Endothelial cell of umbilical vein (primary cell): Measurements from ENCODE around the gene SRSF1. TPM values are rescaled to one million over a fixed set of nuclear protein-coding genes. Genes with fewer than 3 reads are reported as not detected.

ENCODE experiments used
- BruUV-seq: library from RNA; stranded (reverse); fragments of 400-500 nt; replicated peaks from 2 replicates; lab custom pipeline; 2021; lab: Mats Ljungman, UMichigan
- CTCF ChIA-PET: fragments of 300-600, 350-600 bp; sonication (Branson Sonifier 250); formaldehyde crosslinking; loops from one replicate; lab custom pipeline; 2021; ENCODE audit warnings: antibody characterized with exemption, inconsistent platforms; lab: Charles Lee
- POLR2A ChIA-PET: fragments of 300-600, 350-600 bp; sonication (Branson Sonifier 250); formaldehyde crosslinking; loops from one replicate; lab custom pipeline; 2021; ENCODE audit warnings: antibody characterized with exemption, inconsistent platforms; lab: Charles Lee
- DNase-seq: peaks from one replicate; pipeline ENCODE4 v3.0.0-alpha.2; 2011; ENCODE audit warnings: low read depth, low spot score
- FAIRE-seq: peaks from 2 replicates; lab custom pipeline; 2011; peaks lifted over from hg19 to GRCh38; lab: Jason Lieb, UNC
- H2AFZ ChIP-seq: 2 replicates; pipeline ENCODE4 v1.6.0; 2012; ENCODE audit warnings: low read depth, low read length, control low read depth, inconsistent platforms
- H3K27ac ChIP-seq: 2 replicates; pipeline ENCODE4 v1.5.1; 2011; ENCODE audit warnings: low read depth, mild to moderate bottlenecking, control low read depth, low read length, moderate library complexity; ENCODE audit not compliant: insufficient read depth
- H3K27me3 ChIP-seq, 2 experiments: 2 replicates each; pipeline versions ENCODE4 v1.6.0 to v1.6.1; 2011; ENCODE audit warnings: low read length in 2 of 2, mixed read lengths in 1 of 2; ENCODE audit not compliant: control insufficient read depth in 2 of 2, insufficient read depth in 2 of 2
- H3K36me3 ChIP-seq, 2 experiments: 2 replicates in 1 of 2; 3 replicates in 1 of 2; pipeline ENCODE4 v1.5.1; 2011; ENCODE audit warnings: low read length in 2 of 2, mild to moderate bottlenecking in 1 of 2, moderate library complexity in 1 of 2; ENCODE audit not compliant: control insufficient read depth in 2 of 2, insufficient read depth in 2 of 2; ENCODE audit errors: extremely low read depth in 1 of 2
- H3K4me1 ChIP-seq: 3 replicates; pipeline ENCODE4 v1.5.1; 2011; ENCODE audit warnings: mild to moderate bottlenecking, low read length; ENCODE audit not compliant: control insufficient read depth, insufficient read depth; ENCODE audit errors: extremely low read depth
- H3K4me2 ChIP-seq: 2 replicates; pipeline ENCODE4 v1.6.1; 2011; ENCODE audit warnings: low read length, control low read depth, mixed read lengths; ENCODE audit not compliant: insufficient read depth
- H3K4me3 ChIP-seq, 3 experiments: fragments of 200-600 bp in 1 of 3; sonication (generic), shearing (Covaris generic) in 1 of 3; replicated peaks in 1 of 3; 2 replicates each; pipeline ENCODE4 v1.5.1; 2011 to 2016; ENCODE audit warnings: control low read depth in 3 of 3, low read length in 3 of 3, mild to moderate bottlenecking in 2 of 3, inconsistent platforms in 1 of 3, low read depth in 1 of 3, moderate library complexity in 1 of 3; ENCODE audit not compliant: insufficient read depth in 1 of 3
- H3K79me2 ChIP-seq: 2 replicates; pipeline ENCODE4 v1.6.0; 2012; ENCODE audit warnings: low read length, inconsistent platforms; ENCODE audit not compliant: control insufficient read depth, insufficient read depth
- H3K9ac ChIP-seq: replicated peaks from 2 replicates; pipeline ENCODE3; 2011; ENCODE audit warnings: low read length, control low read depth; ENCODE audit not compliant: insufficient read depth; ENCODE audit errors: extremely low read depth
- H3K9me1 ChIP-seq: replicated peaks from 3 replicates; pipeline ENCODE4 v1.6.0; 2011; ENCODE audit warnings: mild to moderate bottlenecking, low read length; ENCODE audit not compliant: control insufficient read depth, insufficient read depth; ENCODE audit errors: extremely low read depth
- H3K9me3 ChIP-seq: replicated peaks from 2 replicates; pipeline ENCODE4 v1.5.1; 2012; ENCODE audit warnings: low read length, inconsistent platforms; ENCODE audit not compliant: control insufficient read depth, insufficient read depth
- H4K20me1 ChIP-seq: replicated peaks from 2 replicates; pipeline ENCODE3; 2011; ENCODE audit warnings: mild to moderate bottlenecking, low read length; ENCODE audit not compliant: control insufficient read depth, insufficient read depth; ENCODE audit errors: extremely low read depth
- FOS ChIP-seq: IDR thresholded peaks from 2 replicates; pipeline ENCODE4 v1.6.1; 2011; ENCODE audit warnings: mild to moderate bottlenecking, low read length, moderate library complexity, borderline replicate concordance; ENCODE audit not compliant: insufficient read depth
- GATA2 ChIP-seq: IDR thresholded peaks from 2 replicates; pipeline ENCODE4 v1.7.0; 2011; ENCODE audit warnings: low read depth, mild to moderate bottlenecking, moderate library complexity, mixed read lengths, low read length; ENCODE audit not compliant: insufficient read length, insufficient read depth
- POLR2AphosphoS5 ChIP-seq: IDR thresholded peaks from 2 replicates; pipeline ENCODE4 v1.6.1; 2012; ENCODE audit warnings: low read depth, mild to moderate bottlenecking, control low read depth, low read length, moderate library complexity; ENCODE audit not compliant: insufficient read depth
- dilution Hi-C: fragments of 300-500 bp; cut with MboI; formaldehyde crosslinking; loops from one replicate; pipeline ENCODE4 v1.15.0; 2019; ENCODE audit warnings: low sequenced_read_pairs; ENCODE audit not compliant: extremely low pct_ligation_motif_present
- intact Hi-C: fragments of 100-400 bp; cut with micrococcal nuclease; formaldehyde crosslinking; loops from one replicate; pipeline ENCODE4 v1.10.0; 2022
- polyA plus RNA-seq, 4 experiments: library from polyadenylated mRNA; depleted of rRNA in 3 of 4; stranded (reverse) in 3 of 4; unstranded in 1 of 4; fragments of >200 nt; gene quantifications; 2 replicates each; pipeline versions ENCODE4 v1.2.1 to v1.2.3, GENCODE V29; 2011 to 2012; ENCODE audit warnings: missing spikeins in 1 of 4
- total RNA-seq: library from RNA; stranded (reverse); gene quantifications from 2 replicates; pipeline ENCODE4 v1.2.3, GENCODE V29; 2021
- TF ChIP-seq, protein P1 (sequence below), 2 donors: IDR thresholded peaks; 1 replicate in 1 of 2; 2 replicates in 1 of 2; pipeline ENCODE4 v1.5.1; 2011; ENCODE audit warnings: low read length in 2 of 2, mild to moderate bottlenecking in 2 of 2, moderate library complexity in 2 of 2, control low read depth in 1 of 2, inconsistent platforms in 1 of 2, low read depth in 1 of 2; ENCODE audit not compliant: insufficient read depth in 1 of 2; ENCODE audit errors: extremely low read depth in 1 of 2

Gene SRSF1
- total and polyA plus RNA-seq, 2 donors (not counting 3 experiments of a cell fraction or from before 2014, with no cell fraction given): 133 to 316 TPM

- Histone ChIP-seq H3K4me3 (no peak overlapping the region), H3K9ac (no peak overlapping the region), H3K36me3 (peaks cover 6 to 13% of the 10 kb centered on the region in 2 experiments), H3K79me2 (no peaks in the 10 kb centered on the region), H3K27ac (no peak overlapping the region), H3K9me1 (no peaks in the 10 kb centered on the region), H3K27me3 (no peaks in the 10 kb centered on the region), H3K4me1 (peaks cover 6% of the 10 kb centered on the region), H3K9me3 (no peaks in the 10 kb centered on the region), H4K20me1 (no peaks in the 10 kb centered on the region), H3K4me2 (no peak overlapping the region), H2AFZ (no peak overlapping the region)
- BruUV-seq: no TSS peak
- dilution Hi-C loops: no loop called here
- TF ChIP-seq POLR2AphosphoS5: peak; percentile 11
- no peak for TF ChIP-seq GATA2
- TF ChIP-seq, protein P1, sequence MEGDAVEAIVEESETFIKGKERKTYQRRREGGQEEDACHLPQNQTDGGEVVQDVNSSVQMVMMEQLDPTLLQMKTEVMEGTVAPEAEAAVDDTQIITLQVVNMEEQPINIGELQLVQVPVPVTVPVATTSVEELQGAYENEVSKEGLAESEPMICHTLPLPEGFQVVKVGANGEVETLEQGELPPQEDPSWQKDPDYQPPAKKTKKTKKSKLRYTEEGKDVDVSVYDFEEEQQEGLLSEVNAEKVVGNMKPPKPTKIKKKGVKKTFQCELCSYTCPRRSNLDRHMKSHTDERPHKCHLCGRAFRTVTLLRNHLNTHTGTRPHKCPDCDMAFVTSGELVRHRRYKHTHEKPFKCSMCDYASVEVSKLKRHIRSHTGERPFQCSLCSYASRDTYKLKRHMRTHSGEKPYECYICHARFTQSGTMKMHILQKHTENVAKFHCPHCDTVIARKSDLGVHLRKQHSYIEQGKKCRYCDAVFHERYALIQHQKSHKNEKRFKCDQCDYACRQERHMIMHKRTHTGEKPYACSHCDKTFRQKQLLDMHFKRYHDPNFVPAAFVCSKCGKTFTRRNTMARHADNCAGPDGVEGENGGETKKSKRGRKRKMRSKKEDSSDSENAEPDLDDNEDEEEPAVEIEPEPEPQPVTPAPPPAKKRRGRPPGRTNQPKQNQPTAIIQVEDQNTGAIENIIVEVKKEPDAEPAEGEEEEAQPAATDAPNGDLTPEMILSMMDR (IDR thresholded peaks at IDR 0.05; ENCODE audit: extremely low read depth in 1 of 2, insufficient read depth in 1 of 2, low read depth in 1 of 2, low read length in 2 of 2): no peak
- ChIA-PET CTCF (interaction anchor here (1.0 to 2.7 kb wide), 7 partner anchors 9 to 113 kb away, joined by 3 to 9 read pairs (median 3); partner anchors contain the start of gene CUEDC1), POLR2A (no interaction called here)
- FAIRE-seq (no peak), DNase-seq (no peak)
- intact Hi-C loops: loop anchor here (2.0 kb wide), 1 partner anchor 13 kb away; no protein-coding TSS in a partner anchor
Observed at GRCh38 chr17:57971572-57971971, 35.5 kb downstream of the SRSF1 start.

GRCh38 chr17:57970710-57971109, 36.3 kb downstream of the SRSF1 start:
- no peaks in the 10 kb centered on the region for H3K79me2 ChIP-seq
- no peak overlapping the region for H2AFZ ChIP-seq
- no peaks in the 10 kb centered on the region for H3K27me3 ChIP-seq
- peak; percentile 56 for TF ChIP-seq FOS
- no peak for TF ChIP-seq GATA2
- ChIA-PET CTCF (interaction anchor here (1.6 to 2.7 kb wide), 3 partner anchors 10 to 112 kb away, joined by 4 to 9 read pairs (median 7); partner anchors contain the start of gene CUEDC1), POLR2A (interaction anchor here (0.6 kb wide), 1 partner anchor 1074 kb away, joined by 3 read pairs; no protein-coding TSS in a partner anchor)
- BruUV-seq: no TSS peak
- intact Hi-C loops (loop anchor here (2.0 kb wide), 1 partner anchor 14 kb away; no protein-coding TSS in a partner anchor), dilution Hi-C loops (no loop called here)
- H3K4me2 ChIP-seq: no peak overlapping the region
- no peaks in the 10 kb centered on the region for H3K9me3 ChIP-seq
- FAIRE-seq: peak; percentile 46
- H3K9ac ChIP-seq: no peak overlapping the region
- H3K4me3 ChIP-seq: no peak overlapping the region
- DNase-seq: peak; percentile 26
- H3K4me1 ChIP-seq: peaks cover 6% of the 10 kb centered on the region
- H4K20me1 ChIP-seq: no peaks in the 10 kb centered on the region
- no peaks in the 10 kb centered on the region for H3K9me1 ChIP-seq
- peaks cover 5 to 11% of the 10 kb centered on the region in 2 experiments for H3K36me3 ChIP-seq
- peak overlapping the region; percentile 1 for H3K27ac ChIP-seq
